HEK293 (cell line): ENCODE data around the gene DLX4.

ENCODE experiments used
- ZNF184 ChIP-seq: fragments of 450-650 bp; IDR thresholded peaks from 2 replicates; pipeline ENCODE4 v1.5.1; 2018; ENCODE audit warnings: missing biosample characterization, mild to moderate bottlenecking, missing genetic modification characterization
- ZNF555 ChIP-seq: fragments of 450-650 bp; formaldehyde crosslinking; conservative IDR thresholded peaks from 2 replicates; pipeline ENCODE4 v1.5.1; 2017; ENCODE audit warnings: missing biosample characterization, mild to moderate bottlenecking, missing genetic modification characterization, inconsistent platforms
- TF ChIP-seq, protein P1 (sequence below): fragments of 450-650 bp; formaldehyde crosslinking; IDR thresholded peaks from 2 replicates; pipeline ENCODE4 v1.5.1; 2016; ENCODE audit warnings: missing biosample characterization, missing genetic modification characterization

DNA sequence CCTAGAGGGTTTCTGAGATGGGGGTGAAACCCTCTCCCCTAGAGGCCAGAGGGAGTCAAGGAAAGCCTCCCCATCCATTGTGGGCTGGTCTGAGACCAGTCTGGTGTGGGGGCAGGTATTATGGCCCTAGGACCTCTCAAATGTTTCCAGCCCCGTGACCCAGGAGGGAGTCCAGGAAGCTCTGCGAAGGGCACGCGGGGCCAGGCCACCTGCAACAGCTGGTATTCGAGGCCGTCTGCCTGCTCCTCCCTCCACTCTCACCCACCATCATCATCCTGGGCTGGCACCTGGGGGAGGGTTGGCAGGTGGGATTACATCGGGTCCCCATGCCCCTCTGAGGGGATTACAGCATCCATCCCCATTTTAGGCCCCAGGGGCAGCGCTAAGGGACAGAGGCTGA, 38.1 kb upstream of the DLX4 start:
- TF ChIP-seq, protein P1, sequence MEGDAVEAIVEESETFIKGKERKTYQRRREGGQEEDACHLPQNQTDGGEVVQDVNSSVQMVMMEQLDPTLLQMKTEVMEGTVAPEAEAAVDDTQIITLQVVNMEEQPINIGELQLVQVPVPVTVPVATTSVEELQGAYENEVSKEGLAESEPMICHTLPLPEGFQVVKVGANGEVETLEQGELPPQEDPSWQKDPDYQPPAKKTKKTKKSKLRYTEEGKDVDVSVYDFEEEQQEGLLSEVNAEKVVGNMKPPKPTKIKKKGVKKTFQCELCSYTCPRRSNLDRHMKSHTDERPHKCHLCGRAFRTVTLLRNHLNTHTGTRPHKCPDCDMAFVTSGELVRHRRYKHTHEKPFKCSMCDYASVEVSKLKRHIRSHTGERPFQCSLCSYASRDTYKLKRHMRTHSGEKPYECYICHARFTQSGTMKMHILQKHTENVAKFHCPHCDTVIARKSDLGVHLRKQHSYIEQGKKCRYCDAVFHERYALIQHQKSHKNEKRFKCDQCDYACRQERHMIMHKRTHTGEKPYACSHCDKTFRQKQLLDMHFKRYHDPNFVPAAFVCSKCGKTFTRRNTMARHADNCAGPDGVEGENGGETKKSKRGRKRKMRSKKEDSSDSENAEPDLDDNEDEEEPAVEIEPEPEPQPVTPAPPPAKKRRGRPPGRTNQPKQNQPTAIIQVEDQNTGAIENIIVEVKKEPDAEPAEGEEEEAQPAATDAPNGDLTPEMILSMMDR (tag by site-specific recombination), result no peak
- TF ChIP-seq ZNF555, result no peak
- no peak for TF ChIP-seq ZNF184 (tag by site-specific recombination)
